IPS-20b (cell line): ENCODE data around the gene HTATIP2.
A peak's percentile ranks its signal among the peaks of the same experiment; 100 is the strongest.
"Not testable (repeated sequence)": the region's sequence is repeated elsewhere in the genome, so short reads cannot be mapped to it uniquely, and the experiment has no call there.

Experiments
- H3K27ac ChIP-seq: one replicate; pipeline ENCODE4 v1.5.1; 2013; ENCODE audit warnings: low read length
- H3K27me3 ChIP-seq: 2 replicates; pipeline ENCODE4 v1.6.1; 2013; ENCODE audit warnings: mild to moderate bottlenecking, low read length, inconsistent platforms; ENCODE audit not compliant: insufficient read depth
- H3K36me3 ChIP-seq: 2 replicates; pipeline ENCODE4 v1.6.1; 2013; ENCODE audit warnings: low read depth, mild to moderate bottlenecking, inconsistent platforms, low read length, moderate library complexity; ENCODE audit not compliant: insufficient read depth
- H3K4me1 ChIP-seq: 2 replicates; pipeline ENCODE4 v1.6.1; 2013; ENCODE audit warnings: mild to moderate bottlenecking, control low read depth, inconsistent platforms, low read length, moderate library complexity; ENCODE audit not compliant: insufficient read depth
- H3K4me3 ChIP-seq: 2 replicates; pipeline ENCODE4 v1.5.1; 2013; ENCODE audit warnings: mild to moderate bottlenecking, low read length, inconsistent platforms
- H3K9ac ChIP-seq: 2 replicates; pipeline ENCODE4 v1.6.1; 2013; ENCODE audit warnings: low read depth, mild to moderate bottlenecking, inconsistent platforms, low read length, moderate library complexity
- H3K9me3 ChIP-seq: 2 replicates; pipeline ENCODE4 v1.6.1; 2013; ENCODE audit warnings: mild to moderate bottlenecking, low read depth, low read length, inconsistent platforms; ENCODE audit not compliant: insufficient read depth

HTATIP2 gene

DNA sequence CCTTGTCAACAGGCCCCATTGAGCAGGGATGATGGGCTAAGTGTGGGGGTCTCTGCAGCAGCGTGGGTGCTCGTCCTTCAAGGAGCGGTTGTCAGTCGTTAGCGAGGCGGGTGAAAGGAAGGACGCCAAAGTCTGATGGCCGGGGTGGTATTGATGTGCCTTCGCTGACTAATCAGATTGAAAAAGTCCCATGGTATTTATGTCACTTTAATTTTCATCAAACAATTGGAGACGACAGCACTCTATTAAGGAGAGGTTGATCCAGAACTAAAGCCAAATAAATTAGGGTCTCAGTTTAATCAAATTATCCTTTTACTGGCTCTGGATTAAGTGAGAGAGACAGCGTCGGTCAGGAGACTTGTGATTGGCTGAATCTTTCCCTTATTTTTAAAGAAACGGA, 9.6 kb downstream of the HTATIP2 start:
- no peaks in the 10 kb centered on the region for H3K9me3 ChIP-seq
- no peak overlapping the region for H3K9ac ChIP-seq
- no peak overlapping the region for H3K27ac ChIP-seq
- H3K4me3 ChIP-seq, result no peak overlapping the region
- peaks cover 10% of the 10 kb centered on the region; the same call in 1 of the 2 replicates for H3K36me3 ChIP-seq
- no peaks in the 10 kb centered on the region for H3K27me3 ChIP-seq
- peaks cover 10% of the 10 kb centered on the region; the same call in 1 of the 2 replicates for H3K4me1 ChIP-seq

DNA sequence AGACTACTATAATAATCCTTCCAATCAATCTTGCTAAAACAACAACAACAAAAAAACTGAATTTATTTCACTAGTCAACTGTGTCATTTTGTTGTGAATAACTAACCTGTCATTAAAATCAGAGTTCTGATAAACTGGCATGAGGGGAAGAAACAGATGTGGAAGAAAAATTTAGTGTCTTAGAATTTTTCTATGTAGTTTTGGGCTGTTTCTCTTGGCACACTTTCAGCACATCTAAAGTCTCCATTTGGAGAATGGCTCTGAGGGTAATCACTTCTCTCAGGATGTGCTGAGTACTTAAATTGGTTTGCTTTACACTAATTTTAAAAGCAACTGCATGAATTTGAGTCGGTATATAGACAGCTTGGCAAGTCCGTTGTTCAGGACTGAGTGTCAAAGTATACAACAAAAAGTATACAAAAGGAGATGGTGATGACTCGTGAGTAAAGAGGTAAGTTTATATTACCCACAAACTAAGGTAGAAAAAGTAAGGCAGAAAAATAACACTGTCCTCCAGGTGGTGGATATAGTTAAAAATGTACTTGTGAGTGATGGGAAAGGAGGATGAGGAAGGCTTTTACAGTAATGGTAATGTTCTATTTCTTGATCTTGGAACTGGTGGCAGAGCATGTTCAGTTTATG, 10.2 kb downstream of the HTATIP2 start:
- no peak overlapping the region for H3K27ac ChIP-seq
- H3K36me3 ChIP-seq, result peaks cover 14% of the 10 kb centered on the region; the same call in 1 of the 2 replicates
- no peak overlapping the region for H3K4me3 ChIP-seq
- no peak overlapping the region for H3K9ac ChIP-seq
- peaks cover 10% of the 10 kb centered on the region; the same call in 1 of the 2 replicates for H3K4me1 ChIP-seq
- no peaks in the 10 kb centered on the region for H3K9me3 ChIP-seq
- H3K27me3 ChIP-seq, result no peaks in the 10 kb centered on the region

- Histone ChIP-seq H3K27me3 (no peaks in the 10 kb centered on the region), H3K27ac (no peak overlapping the region), H3K9me3 (no peaks in the 10 kb centered on the region), H3K4me1 (peaks cover 2% of the 10 kb centered on the region; the same call in 1 of the 2 replicates), H3K4me3 (no peak overlapping the region), H3K9ac (no peak overlapping the region), H3K36me3 (peaks cover 14% of the 10 kb centered on the region; the same call in 1 of the 2 replicates)
Measured at GRCh38 chr11:20374741-20375300, 11.3 kb downstream of the HTATIP2 start.

- H3K9ac ChIP-seq, result no peak overlapping the region
- H3K9me3 ChIP-seq, result no peaks in the 10 kb centered on the region
- H3K36me3 ChIP-seq, result peaks cover 14% of the 10 kb centered on the region; the same call in 1 of the 2 replicates
- no peak overlapping the region for H3K27ac ChIP-seq
- no peak overlapping the region for H3K4me3 ChIP-seq
- no peaks in the 10 kb centered on the region for H3K4me1 ChIP-seq
- H3K27me3 ChIP-seq, result no peaks in the 10 kb centered on the region
Measured at GRCh38 chr11:20376162-20376730, 12.7 kb downstream of the HTATIP2 start.

DNA sequence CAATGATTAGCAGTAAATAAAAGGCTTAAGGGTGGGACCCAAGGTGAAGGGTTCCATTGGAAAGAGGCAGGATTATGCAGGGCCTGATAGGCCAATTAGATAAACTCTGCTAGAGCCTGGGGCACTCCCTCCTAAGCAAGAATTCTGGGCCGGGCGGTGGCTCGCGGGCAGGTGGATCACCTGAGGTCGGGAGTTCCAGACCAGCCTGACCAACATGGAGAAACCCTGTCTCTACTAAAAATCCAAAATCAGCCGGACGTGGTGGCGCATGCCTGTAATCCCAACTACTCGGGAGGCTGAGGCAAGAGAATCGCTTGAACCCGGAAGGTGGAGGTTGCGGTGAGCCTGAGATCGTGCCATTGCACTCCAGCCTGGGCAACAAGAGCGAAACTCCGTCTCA, 22.5 kb downstream of the HTATIP2 start:
- peaks cover 14% of the 10 kb centered on the region; the same call in 1 of the 2 replicates for H3K36me3 ChIP-seq
- H3K4me1 ChIP-seq, H3K9ac ChIP-seq, H3K9me3 ChIP-seq, H3K4me3 ChIP-seq, H3K27me3 ChIP-seq, H3K27ac ChIP-seq: not testable (repeated sequence)

DNA sequence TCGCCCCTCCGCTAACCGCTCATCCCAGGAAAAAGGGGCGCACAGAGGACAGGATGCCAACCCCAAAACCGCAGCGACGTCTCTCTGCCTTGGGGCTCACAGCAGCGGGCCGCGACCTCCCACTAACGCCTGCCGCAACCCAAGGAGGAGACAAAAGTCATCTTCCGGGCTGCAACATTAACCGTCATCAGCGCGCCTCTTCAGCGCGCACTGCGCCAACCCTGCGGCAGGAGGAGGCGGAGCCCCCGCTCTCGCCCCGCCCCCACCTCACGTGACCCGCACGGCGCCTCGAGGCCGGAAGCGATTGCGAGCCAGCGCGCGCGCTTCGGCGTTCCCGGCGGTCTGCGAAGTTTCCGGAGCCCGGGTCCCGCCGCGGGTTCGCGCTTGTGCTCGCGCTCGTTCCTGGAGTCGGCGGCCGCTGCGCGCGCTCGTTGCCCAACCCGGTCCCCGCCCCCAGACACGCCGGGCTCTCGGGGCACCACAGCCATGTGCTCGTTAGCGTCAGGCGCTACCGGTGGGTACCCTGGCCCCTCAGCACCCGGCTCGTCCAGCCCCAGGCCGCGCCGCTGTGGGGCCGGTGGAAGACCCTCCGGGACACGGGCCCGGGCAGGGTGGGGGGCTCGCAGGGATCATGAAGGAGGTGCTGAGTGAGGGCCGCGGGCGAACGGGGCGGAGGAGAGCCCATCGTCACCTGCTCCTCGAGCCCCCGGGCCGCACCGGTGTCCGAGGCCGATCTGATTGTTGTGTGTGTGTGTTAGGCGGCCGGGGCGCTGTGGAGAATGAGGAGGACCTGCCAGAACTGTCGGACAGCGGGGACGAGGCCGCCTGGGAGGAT, 24.0 kb downstream of the HTATIP2 start, which contains the start of gene PRMT3:
Gene PRMT3 (plus strand): TSS at position 456 of the 835 bp plus-strand sequence. CDS start 31 bp downstream, at position 487.
- Histone ChIP-seq H3K9ac (peak within 1 kb of the TSS; percentile 89; the same call in 1 of the 2 replicates), H3K9me3 (no peaks in the 10 kb centered on the region), H3K27me3 (no peaks in the 10 kb centered on the region), H3K27ac (peak within 1 kb of the TSS; percentile 61), H3K4me3 (peak within 1 kb of the TSS; percentile 82), H3K4me1 (0 out of 2 replicates have a peak, but pooled peaks cover 5% of the 10 kb centered on the region), H3K36me3 (peaks cover 19% of the 10 kb centered on the region)

DNA sequence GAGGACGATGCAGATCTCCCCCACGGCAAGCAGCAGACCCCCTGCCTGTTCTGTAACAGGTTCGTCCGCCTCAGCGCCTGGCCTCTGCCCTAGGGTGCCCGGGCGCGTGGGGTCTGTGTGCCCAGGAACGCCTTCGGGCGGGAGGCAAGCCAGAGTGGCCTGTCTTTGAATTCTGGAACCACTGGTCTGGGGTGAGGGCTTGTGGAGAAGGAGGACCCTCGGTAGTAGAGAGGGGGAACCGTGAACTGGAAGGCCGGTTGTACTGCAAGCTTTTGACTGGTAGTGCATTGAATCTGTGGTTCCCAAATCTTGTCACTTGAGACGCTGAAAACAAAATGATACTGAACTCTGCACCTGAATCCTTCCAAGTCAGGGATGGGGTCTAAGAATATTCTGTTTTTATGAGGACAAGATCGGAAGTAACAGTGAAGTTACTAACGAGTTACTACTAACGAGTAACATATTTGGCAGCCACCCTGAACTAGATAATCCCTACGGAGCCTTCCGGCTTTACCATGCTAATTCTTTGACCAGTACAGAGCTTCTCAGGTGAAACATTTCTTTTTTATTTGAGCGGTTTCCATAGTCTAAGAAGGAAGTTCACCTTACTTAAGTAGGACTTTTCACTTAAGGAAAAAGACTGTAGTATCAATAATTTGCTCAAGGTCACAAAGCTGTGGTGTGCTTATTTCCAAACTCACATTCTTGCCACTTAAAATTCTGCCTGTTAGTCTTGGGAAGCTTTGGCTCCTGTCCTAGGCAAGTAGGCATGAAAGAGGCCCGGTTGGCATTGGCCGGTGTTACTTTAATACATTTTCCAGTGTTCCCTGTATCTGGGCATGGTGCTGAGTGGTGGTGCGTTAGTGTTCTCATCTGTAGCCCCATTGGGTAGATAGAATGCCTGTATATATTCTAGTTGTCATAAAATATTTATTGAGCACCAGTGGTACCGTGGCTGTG, 24.9 kb downstream of the HTATIP2 start:
- H3K27me3 ChIP-seq, result no peaks in the 10 kb centered on the region
- H3K27ac ChIP-seq, result peak overlapping the region; percentile 61
- peak overlapping the region; percentile 82 for H3K4me3 ChIP-seq
- H3K9me3 ChIP-seq, result no peaks in the 10 kb centered on the region
- peak overlapping the region; percentile 89; the same call in 1 of the 2 replicates for H3K9ac ChIP-seq
- H3K36me3 ChIP-seq, result peaks cover 27% of the 10 kb centered on the region
- H3K4me1 ChIP-seq, result 0 out of 2 replicates have a peak, but pooled peaks cover 5% of the 10 kb centered on the region

DNA sequence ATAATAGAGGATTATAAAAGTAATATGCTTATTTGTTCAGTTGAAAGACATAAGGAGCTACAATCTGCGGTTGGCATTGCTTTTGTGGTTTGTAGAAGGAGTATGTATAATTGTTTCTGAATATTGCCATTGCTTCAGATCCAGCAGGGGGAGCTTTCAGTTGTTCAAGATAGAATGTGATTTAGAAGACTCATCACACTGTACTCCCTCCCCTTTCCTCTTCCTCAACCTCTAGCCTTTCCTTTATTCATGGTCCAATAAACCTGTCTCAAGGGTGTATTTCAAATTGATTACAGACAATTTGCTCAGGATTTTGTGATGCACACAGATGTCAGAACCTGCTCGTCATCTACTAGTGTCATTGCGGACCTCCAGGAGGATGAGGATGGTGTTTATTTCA, 33.8 kb downstream of the HTATIP2 start:
- Histone ChIP-seq H3K9ac (no peak overlapping the region), H3K36me3 (peaks cover 79% of the 10 kb centered on the region), H3K27me3 (no peaks in the 10 kb centered on the region), H3K4me3 (no peak overlapping the region), H3K9me3 (no peaks in the 10 kb centered on the region), H3K27ac (no peak overlapping the region), H3K4me1 (no peaks in the 10 kb centered on the region)

- H3K4me3 ChIP-seq, result no peak overlapping the region
- H3K27me3 ChIP-seq, result no peaks in the 10 kb centered on the region
- H3K4me1 ChIP-seq, result no peaks in the 10 kb centered on the region
- no peaks in the 10 kb centered on the region for H3K9me3 ChIP-seq
- no peak overlapping the region for H3K27ac ChIP-seq
- H3K9ac ChIP-seq, result no peak overlapping the region
- peaks cover 78% of the 10 kb centered on the region for H3K36me3 ChIP-seq
Measured at GRCh38 chr11:20399498-20399897, 36.0 kb downstream of the HTATIP2 start.

GRCh38 chr11:20403059-20403458, 39.5 kb downstream of the HTATIP2 start:
- Histone ChIP-seq H3K4me3 (no peak overlapping the region), H3K36me3 (peaks cover 70% of the 10 kb centered on the region), H3K9ac (no peak overlapping the region), H3K4me1 (no peaks in the 10 kb centered on the region), H3K27me3 (no peaks in the 10 kb centered on the region), H3K27ac (no peak overlapping the region), H3K9me3 (no peaks in the 10 kb centered on the region)
